NCI-H2171 (cell line): Measurements from ENCODE around the gene MCAT.
"Not testable (repeated sequence)": the region's sequence is repeated elsewhere in the genome, so short reads cannot be mapped to it uniquely, and the experiment has no call there.

Experiments used
- DNase-seq: peaks from one replicate; lab custom pipeline; 2025; lab: John Stamatoyannopoulos, UW

Gene MCAT

GRCh38 chr22:43153899-43154298 lies 10.7 kb upstream of the MCAT start:
- DNase-seq = no peak

DNA sequence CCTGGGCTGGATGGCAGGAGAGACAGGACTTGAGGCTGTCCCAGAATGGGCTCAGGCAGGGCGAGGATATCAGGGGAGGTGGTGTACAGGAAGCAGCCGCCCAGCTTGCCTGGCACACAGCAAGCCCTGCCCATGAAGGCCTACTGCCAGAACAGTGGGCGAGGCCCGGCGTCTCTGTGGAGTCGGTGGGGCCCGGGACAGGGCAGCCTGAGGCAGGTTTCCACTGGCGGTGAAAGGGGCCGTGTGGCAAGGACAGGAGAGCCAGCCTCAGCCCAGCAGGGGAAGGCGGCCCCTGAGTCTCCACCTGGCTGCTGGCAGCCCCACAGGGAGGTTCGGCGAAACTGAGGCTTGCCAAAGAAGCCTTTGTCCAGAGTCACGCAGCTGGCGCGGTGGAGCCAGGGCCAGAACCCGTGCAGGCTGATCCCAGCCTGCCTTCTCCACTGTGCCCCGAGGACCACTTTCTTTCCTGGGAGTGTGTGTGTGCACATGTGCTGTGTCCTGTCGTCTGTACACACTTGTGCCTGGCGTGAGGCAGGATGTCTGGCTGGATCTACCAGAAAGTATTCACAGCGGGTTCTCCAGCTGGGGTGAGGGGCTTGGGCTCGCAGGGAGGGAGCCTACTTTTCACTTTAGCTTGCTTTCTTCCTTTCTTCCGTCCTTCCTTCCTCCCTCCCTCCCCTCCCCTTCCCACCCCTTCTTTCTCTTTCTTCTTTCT lies 9.3 kb upstream of the MCAT start:
- DNase-seq = peak; percentile 37

DNA sequence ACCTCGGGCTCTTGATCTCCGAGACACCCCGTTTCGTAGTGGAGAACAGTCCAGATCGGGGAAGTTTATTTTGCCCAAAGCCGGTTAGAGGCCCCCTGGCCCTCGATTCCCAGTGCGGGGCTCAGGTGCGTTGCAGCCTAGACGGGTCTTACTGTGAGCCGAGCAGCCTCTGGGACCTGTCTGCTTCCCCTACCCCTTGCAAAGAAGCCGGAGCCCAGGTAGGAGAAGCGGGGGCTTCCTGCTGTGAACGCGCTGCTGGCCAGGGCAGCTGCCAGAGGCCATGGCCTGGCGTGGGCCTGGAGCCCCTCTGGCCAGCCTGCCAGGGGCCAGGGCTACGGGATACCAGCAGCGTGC lies 8.8 kb upstream of the MCAT start:
- DNase-seq = no peak

- DNase-seq = peak; percentile 60
Observed at GRCh38 chr22:43151251-43152002, 8.2 kb upstream of the MCAT start, which contains the start of gene TSPO. Gene TSPO, plus strand, starts transcription at chr22:43151559. Its CDS starts 7,680 bp downstream, at chr22:43159239.

DNA sequence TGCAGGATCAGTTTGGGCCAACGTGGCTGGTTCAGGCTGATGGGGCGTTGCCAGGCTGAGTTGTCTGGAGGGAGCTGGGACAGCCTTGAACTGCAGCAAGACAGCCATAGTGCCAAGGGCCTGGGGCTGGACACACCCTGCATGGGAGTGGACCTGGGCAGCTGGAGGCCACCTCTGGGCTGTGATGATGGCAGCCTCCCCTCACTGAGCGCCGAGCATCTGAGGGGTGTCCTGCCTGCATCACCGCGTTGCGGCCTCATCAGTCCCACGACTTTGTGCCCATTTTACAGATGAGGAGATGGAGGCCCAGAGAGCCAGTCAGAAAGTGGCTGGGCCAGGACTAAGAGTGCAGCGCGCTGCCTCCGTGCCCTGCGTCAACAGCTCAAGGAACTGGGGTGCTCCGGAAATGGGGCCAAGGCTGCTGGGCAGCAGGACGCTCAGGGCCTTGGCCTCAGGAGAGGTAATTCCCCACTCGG lies 7.6 kb upstream of the MCAT start:
- no peak for DNase-seq

DNA sequence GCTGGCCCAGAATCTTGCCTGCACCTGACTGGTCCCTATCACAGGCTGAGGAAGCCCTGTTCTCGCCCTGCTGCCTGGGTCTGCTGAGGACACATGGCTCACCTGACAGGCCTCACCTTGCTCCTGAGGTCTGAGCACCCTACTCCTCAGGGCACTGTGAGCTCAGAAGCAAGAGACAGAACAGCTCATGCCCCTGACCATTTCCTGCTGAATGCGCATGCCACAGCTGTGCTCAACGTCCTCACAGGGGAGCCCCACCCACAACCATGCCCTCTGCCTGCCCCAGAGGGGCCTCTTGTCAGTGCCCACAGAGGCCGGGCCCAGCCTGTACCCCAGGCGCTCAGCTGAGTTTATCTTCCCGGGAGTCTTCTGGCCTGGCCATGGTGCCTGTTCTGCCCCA lies 5.4 kb upstream of the MCAT start:
- DNase-seq = no peak

GRCh38 chr22:43147821-43148220 lies 4.6 kb upstream of the MCAT start:
- DNase-seq = no peak

- DNase-seq = not testable (repeated sequence)
Observed at GRCh38 chr22:43146332-43146731, 3.1 kb upstream of the MCAT start.

DNA sequence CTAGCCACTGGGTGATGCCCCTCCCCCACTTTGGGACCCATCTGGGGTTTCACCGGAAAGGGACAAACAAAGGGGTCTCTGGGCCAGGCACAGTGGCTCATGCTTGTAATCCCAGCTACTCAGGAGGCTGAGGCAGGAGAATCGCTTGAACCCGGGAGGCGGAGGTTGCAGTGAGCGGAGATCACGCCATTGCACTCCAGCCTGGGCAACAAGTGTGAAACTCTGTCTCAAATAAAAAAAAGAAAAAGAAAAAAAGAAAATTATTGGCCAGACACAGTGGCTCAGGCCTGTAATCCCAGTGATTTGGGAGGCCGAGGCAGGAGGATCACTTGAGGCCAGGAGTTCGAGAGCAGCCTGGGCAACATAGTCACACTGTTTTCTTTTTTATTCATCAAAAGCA lies 2.2 kb upstream of the MCAT start:
- not testable (repeated sequence) for DNase-seq

- DNase-seq = no peak
Observed at GRCh38 chr22:43144949-43145348, 1.8 kb upstream of the MCAT start.

- DNase-seq = no peak
Observed at GRCh38 chr22:43136801-43137200, 6.4 kb downstream of the MCAT start.

DNA sequence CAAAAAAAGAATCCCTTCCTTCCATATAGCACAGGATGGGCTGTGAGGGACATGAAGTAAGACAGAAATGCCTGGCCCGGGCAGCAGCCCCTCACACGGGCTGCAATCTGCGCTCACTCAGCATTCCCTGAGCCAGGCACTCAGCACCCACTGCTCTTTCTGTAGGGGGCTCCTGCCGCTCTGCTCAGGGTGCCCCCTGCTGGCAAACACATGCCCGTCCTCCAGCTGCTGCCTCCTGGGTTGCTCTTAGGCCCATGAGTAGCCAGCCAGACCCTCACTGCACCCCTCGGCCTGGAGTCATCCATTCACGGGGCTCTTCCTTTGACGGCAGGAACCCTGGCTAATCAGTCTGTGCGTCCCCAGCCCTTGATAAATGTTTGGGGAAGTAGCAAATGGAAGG lies 6.9 kb downstream of the MCAT start:
- DNase-seq = no peak

GRCh38 chr22:43135565-43135964 lies 7.6 kb downstream of the MCAT start:
- DNase-seq = no peak

- DNase-seq = no peak
Observed at GRCh38 chr22:43134553-43134952, 8.6 kb downstream of the MCAT start.

GRCh38 chr22:43133401-43133800 lies 9.8 kb downstream of the MCAT start:
- no peak for DNase-seq

DNA sequence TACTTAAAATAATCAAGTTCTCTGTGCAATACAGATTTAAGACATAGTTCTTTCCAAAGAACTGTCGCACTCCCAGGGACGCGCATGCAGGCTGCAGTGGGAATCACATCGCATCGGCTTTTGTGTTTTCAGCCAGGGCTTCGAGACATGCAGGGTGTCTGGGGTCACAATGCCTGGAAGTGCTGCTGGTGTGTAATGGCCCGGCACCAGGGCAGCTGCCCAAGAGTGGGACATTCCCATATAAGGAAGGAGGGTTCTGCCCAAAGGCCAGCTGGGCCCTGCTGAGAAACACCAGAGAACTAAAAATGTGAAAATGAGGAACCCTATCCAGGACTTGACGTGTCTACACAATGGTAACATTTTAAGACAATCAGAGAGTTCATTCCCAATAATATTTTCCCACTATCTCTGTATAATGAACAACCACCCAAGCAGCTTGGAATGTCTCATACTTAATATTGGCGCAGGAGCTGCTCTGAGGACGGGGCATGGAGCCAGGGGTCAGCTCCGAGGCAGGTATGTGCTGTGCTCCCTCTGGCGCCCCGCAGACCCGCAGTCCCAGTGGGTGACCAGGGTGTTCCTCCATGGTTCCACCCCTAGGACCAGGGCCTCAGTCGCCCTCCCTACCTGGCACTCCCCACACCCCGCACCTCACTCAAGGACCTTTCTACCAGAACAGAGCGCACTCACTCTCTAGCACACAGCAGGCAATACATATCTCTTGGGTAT lies 11.3 kb downstream of the MCAT start:
- DNase-seq = no peak

DNA sequence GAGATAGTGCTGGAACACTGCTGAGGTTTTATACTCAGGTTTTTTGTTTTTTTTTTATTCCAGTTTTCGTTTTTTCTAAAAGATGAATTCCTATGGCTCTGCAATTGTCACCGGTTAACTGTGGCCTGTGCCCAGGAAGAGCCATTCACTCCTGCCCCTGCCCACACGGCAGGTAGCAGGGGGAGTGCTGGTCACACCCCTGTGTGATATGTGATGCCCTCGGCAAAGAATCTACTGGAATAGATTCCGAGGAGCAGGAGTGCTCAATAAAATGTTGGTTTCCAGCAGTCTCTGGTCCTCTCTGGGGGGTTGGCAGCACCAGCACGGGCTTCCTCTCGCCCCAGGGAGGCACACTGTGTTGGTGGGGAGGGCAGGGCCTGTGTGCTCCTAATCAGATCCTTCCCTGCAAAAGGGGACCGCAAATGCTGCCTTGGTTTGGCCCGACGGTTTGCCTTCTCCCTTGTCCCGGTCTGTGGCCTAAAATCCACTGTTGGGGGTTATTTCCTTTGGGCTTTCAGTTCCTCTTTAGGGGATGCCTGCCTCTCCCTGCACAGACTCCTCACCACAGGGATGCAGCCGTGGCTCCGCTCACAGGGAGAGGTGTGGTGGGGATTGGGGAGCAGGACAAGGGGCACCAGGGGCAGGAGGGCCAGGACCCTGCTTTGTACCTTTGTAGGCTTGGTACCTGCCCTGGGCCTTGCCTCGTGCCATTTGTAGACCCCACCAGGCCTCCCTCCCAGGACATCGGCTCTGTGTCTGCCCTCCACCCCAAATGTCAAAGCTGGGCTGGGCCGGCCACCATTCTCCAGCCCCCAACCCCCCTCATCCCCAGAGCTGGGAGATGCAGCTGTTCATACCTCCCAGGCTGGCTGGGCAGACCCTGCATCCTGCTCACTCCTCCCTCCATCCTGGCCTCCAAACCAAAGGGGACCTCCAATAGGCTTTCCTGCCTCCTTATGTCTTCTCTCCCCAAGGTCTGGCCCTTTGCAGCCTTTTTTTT lies 13.5 kb downstream of the MCAT start:
- no peak for DNase-seq

- peak; percentile 77 for DNase-seq
Observed at GRCh38 chr22:43128928-43129424, 14.2 kb downstream of the MCAT start.

- no peak for DNase-seq
Observed at GRCh38 chr22:43128116-43128515, 15.1 kb downstream of the MCAT start.

- no peak for DNase-seq
Observed at GRCh38 chr22:43127166-43127908, 15.9 kb downstream of the MCAT start.
